HepG2 (cell line): Measurements from ENCODE around the gene SCAPER. TPM values are rescaled to one million over a fixed set of nuclear protein-coding genes. Genes with fewer than 3 reads are reported as not detected.

Experiments
- AKAP8 ChIP-seq: sonication (generic); formaldehyde crosslinking; IDR thresholded peaks from 2 replicates; pipeline ENCODE4 v1.5.1; 2020; ENCODE audit warnings: mild to moderate bottlenecking, missing genetic modification reagents
- CBX5 ChIP-seq: sonication (generic); formaldehyde crosslinking; IDR thresholded peaks from 2 replicates; pipeline ENCODE4 v1.4.0; 2020; ENCODE audit warnings: missing genetic modification reagents, borderline replicate concordance
- ETV5 ChIP-seq: IDR thresholded peaks from 2 replicates; pipeline ENCODE4 v1.6.1; 2018; ENCODE audit warnings: missing biosample characterization, missing genetic modification reagents, inconsistent platforms, borderline replicate concordance
- HDAC2 ChIP-seq: sonication (generic); formaldehyde crosslinking; IDR thresholded peaks from 2 replicates; pipeline ENCODE4 v1.4.0; 2020; ENCODE audit warnings: missing genetic modification reagents
- ISL2 ChIP-seq: sonication (generic); formaldehyde crosslinking; IDR thresholded peaks from 2 replicates; pipeline ENCODE4 v1.5.0; 2020; ENCODE audit warnings: missing genetic modification reagents
- KDM3A ChIP-seq: IDR thresholded peaks from 2 replicates; pipeline ENCODE4 v1.6.1; 2018; ENCODE audit warnings: low read depth, missing compliant biosample characterization
- KLF16 ChIP-seq, 2 experiments: sonication (generic) in 1 of 2; formaldehyde crosslinking in 1 of 2; IDR thresholded peaks; 2 replicates each; pipeline versions ENCODE4 v1.6.1 to v1.8.0; 2016 to 2023; ENCODE audit warnings: missing genetic modification reagents in 2 of 2, missing compliant biosample characterization in 1 of 2
- NR2F1 ChIP-seq, 2 experiments: fragments of 450-650 bp in 1 of 2; formaldehyde crosslinking in 1 of 2; IDR thresholded peaks; 2 replicates each; pipeline versions ENCODE4 v1.5.0 to v1.6.1; 2016 to 2020; ENCODE audit warnings: mild to moderate bottlenecking in 1 of 2, missing compliant biosample characterization in 1 of 2, missing genetic modification reagents in 1 of 2, moderate library complexity in 1 of 2
- NR3C1 ChIP-seq: sonication (generic); formaldehyde crosslinking; IDR thresholded peaks from 2 replicates; pipeline ENCODE4 v1.4.0; 2020; ENCODE audit warnings: missing genetic modification reagents
- NRL ChIP-seq: sonication (generic); formaldehyde crosslinking; IDR thresholded peaks from 2 replicates; pipeline ENCODE4 v1.5.0; 2020; ENCODE audit warnings: missing genetic modification reagents, mild to moderate bottlenecking, moderate library complexity, borderline replicate concordance
- SIN3B ChIP-seq: fragments of 150-350 bp; IDR thresholded peaks from 2 replicates; pipeline ENCODE4 v1.6.1; 2014; ENCODE audit warnings: low read length
- SRSF1 ChIP-seq: fragments of 200-400 bp; formaldehyde crosslinking; optimal IDR thresholded peaks from 2 replicates; pipeline ENCODE3; 2017; ENCODE audit warnings: mild to moderate bottlenecking, low read depth, low read length, moderate library complexity
- SRSF4 ChIP-seq: fragments of 200-400 bp; formaldehyde crosslinking; IDR thresholded peaks from one replicate; pipeline ENCODE4 v1.6.1; 2018; ENCODE audit warnings: mild to moderate bottlenecking, low read depth, low read length, moderate library complexity; ENCODE audit not compliant: poor library complexity, severe bottlenecking
- STAT5B ChIP-seq: sonication (generic); formaldehyde crosslinking; IDR thresholded peaks from 2 replicates; pipeline ENCODE4 v1.4.0; 2020; ENCODE audit warnings: missing genetic modification reagents
- TGIF2 ChIP-seq: IDR thresholded peaks from 2 replicates; pipeline ENCODE4 v1.6.1; 2016; ENCODE audit warnings: control low read depth, missing compliant biosample characterization
- ZFP91 ChIP-seq: sonication (generic); formaldehyde crosslinking; IDR thresholded peaks from 2 replicates; pipeline ENCODE4 v1.9.0; 2022; ENCODE audit warnings: missing genetic modification reagents, mild to moderate bottlenecking, borderline replicate concordance
- ZNF225 ChIP-seq: sonication (generic); formaldehyde crosslinking; IDR thresholded peaks from 2 replicates; pipeline ENCODE4 v1.4.0; 2020; ENCODE audit warnings: mild to moderate bottlenecking, missing genetic modification reagents
- ZNF367 ChIP-seq: sonication (generic); formaldehyde crosslinking; IDR thresholded peaks from 2 replicates; pipeline ENCODE4 v1.4.0; 2020; ENCODE audit warnings: missing genetic modification reagents, borderline replicate concordance
- ZNF607 ChIP-seq: sonication (generic); formaldehyde crosslinking; IDR thresholded peaks from 2 replicates; pipeline ENCODE4 v1.5.1; 2020; ENCODE audit warnings: missing genetic modification reagents, mild to moderate bottlenecking, borderline replicate concordance
- ZNF615 ChIP-seq: sonication (generic); formaldehyde crosslinking; IDR thresholded peaks from 2 replicates; pipeline ENCODE4 v1.5.0; 2020; ENCODE audit warnings: mild to moderate bottlenecking, missing genetic modification reagents, borderline replicate concordance
- ZNF737 ChIP-seq: sonication (generic); formaldehyde crosslinking; IDR thresholded peaks from 2 replicates; pipeline ENCODE4 v1.5.0; 2020; ENCODE audit warnings: missing genetic modification reagents, mild to moderate bottlenecking, borderline replicate concordance
- ZNF878 ChIP-seq: sonication (generic); formaldehyde crosslinking; IDR thresholded peaks from 2 replicates; pipeline ENCODE4 v1.8.1; 2023; ENCODE audit warnings: mild to moderate bottlenecking, missing genetic modification reagents, moderate library complexity
- ZSCAN12 ChIP-seq: sonication (generic); formaldehyde crosslinking; IDR thresholded peaks from 2 replicates; pipeline ENCODE4 v1.9.0; 2021; ENCODE audit warnings: mild to moderate bottlenecking, missing genetic modification reagents
- polyA plus RNA-seq, 8 experiments: library from polyadenylated mRNA; depleted of rRNA in 3 of 8; stranded (reverse) in 7 of 8; unstranded in 1 of 8; fragments of >200 nt; fragmentation: Illumina TruSeq in 4 of 8; extraction: Trizol in 4 of 8; gene quantifications; 2 replicates each; pipeline versions ENCODE4 v1.2.1 to v1.2.3, GENCODE V29; 2011 to 2016; ENCODE audit warnings: low read depth in 4 of 8, missing spikeins in 1 of 8, mixed read lengths in 1 of 8; ENCODE audit not compliant: insufficient read depth in 1 of 8
- total RNA-seq, 5 experiments: library from RNA; depleted of rRNA; stranded (reverse); fragments of >200 nt; fragmentation: Illumina TruSeq; extraction: Trizol; gene quantifications; 2 replicates each; pipeline ENCODE4 v1.2.3, GENCODE V29; 2016; ENCODE audit warnings: low read depth in 1 of 5
- TF ChIP-seq, protein P1 (sequence below): sonication (generic); formaldehyde crosslinking; IDR thresholded peaks from 2 replicates; pipeline ENCODE4 v1.4.0; 2020; ENCODE audit warnings: missing genetic modification reagents, borderline replicate concordance

The SCAPER gene
- total and polyA plus RNA-seq, 2 of the 13 experiments (the other 11 are each of a cell fraction or from before 2014, with no cell fraction given), result 4.3 to 10.5 TPM

DNA sequence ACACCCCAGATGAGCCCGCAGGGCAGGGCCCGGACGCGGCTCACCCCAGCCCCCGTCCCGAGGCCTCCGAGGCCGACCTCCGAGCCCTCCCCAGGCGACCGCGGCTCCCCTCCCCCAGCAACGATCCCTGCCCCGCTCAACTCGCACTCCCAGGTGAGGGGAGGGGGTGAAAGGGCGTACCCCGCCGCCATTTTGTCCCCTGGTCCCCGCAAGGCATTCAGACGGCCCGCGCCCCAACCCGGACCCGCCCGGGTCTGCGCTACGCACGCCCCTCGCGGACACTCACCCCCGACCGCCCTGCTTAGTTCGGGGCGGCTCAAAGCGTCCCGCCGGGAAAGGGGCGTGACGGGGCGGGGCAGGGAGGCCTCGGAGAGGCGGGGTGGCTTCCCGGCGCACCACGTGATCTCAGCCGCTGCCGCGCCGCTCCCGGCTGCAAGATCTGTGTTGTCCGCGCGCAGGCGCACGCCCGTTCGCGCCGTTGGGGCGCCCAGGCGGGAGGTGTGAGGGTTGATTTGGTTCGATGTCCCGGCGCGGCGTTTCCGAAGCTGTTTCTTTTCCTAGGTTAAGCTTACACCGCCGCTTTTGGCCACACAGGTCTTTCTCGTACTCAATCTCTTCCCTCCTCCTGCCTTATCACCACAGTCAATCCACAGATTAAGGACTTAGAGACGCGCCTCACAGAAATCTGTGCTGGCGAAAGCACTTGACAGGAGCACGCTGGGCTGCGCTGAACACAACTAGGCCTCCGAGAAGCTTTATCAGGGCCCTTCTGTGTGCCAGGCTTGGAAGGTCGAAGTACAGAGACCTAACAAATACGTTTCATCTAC, at the start of gene SCAPER (continued):
- TF ChIP-seq, protein P1, sequence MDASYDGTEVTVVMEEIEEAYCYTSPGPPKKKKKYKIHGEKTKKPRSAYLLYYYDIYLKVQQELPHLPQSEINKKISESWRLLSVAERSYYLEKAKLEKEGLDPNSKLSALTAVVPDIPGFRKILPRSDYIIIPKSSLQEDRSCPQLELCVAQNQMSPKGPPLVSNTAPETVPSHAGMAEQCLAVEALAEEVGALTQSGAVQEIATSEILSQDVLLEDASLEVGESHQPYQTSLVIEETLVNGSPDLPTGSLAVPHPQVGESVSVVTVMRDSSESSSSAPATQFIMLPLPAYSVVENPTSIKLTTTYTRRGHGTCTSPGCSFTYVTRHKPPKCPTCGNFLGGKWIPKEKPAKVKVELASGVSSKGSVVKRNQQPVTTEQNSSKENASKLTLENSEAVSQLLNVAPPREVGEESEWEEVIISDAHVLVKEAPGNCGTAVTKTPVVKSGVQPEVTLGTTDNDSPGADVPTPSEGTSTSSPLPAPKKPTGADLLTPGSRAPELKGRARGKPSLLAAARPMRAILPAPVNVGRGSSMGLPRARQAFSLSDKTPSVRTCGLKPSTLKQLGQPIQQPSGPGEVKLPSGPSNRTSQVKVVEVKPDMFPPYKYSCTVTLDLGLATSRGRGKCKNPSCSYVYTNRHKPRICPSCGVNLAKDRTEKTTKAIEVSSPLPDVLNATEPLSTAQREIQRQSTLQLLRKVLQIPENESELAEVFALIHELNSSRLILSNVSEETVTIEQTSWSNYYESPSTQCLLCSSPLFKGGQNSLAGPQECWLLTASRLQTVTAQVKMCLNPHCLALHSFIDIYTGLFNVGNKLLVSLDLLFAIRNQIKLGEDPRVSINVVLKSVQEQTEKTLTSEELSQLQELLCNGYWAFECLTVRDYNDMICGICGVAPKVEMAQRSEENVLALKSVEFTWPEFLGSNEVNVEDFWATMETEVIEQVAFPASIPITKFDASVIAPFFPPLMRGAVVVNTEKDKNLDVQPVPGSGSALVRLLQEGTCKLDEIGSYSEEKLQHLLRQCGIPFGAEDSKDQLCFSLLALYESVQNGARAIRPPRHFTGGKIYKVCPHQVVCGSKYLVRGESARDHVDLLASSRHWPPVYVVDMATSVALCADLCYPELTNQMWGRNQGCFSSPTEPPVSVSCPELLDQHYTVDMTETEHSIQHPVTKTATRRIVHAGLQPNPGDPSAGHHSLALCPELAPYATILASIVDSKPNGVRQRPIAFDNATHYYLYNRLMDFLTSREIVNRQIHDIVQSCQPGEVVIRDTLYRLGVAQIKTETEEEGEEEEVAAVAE (CRISPR knock-in tag), result peak; percentile 34; the same call in 1 of the 2 replicates
- TF ChIP-seq ZFP91 (CRISPR knock-in tag) (peak; percentile 76; the same call in 1 of the 2 replicates), ZNF737 (CRISPR knock-in tag) (peak; percentile 92; the same call in 1 of the 2 replicates), ZNF607 (CRISPR knock-in tag) (peak; percentile 98), SRSF4 (no peak), TGIF2 (CRISPR knock-in tag) (peak; percentile 23; the same call in 1 of the 2 replicates), ISL2 (CRISPR knock-in tag) (peak; percentile 37; the same call in 1 of the 2 replicates), STAT5B (CRISPR knock-in tag) (no peak), ZNF878 (peak; percentile 97), ETV5 (CRISPR knock-in tag) (peak; percentile 31; the same call in 1 of the 2 replicates), NR3C1 (no peak), SRSF1 (no peak), KDM3A (peak; percentile 82; the same call in 1 of the 2 replicates), NRL (CRISPR knock-in tag) (peak; percentile 85; the same call in 1 of the 2 replicates), NR2F1 (CRISPR knock-in tag; IDR thresholded peaks at IDR 0.05) (no peak), ZSCAN12 (peak; percentile 84; the same call in 1 of the 2 replicates), ZNF615 (CRISPR knock-in tag) (peak; percentile 80; the same call in 1 of the 2 replicates), CBX5 (CRISPR knock-in tag) (peak; percentile 56; the same call in 1 of the 2 replicates), KLF16 (CRISPR knock-in tag; IDR thresholded peaks at IDR 0.05) (peak in 1 of 2 experiments; percentile 83; a peak in 2 of 4 replicates), HDAC2 (CRISPR knock-in tag) (peak; percentile 44), ZNF225 (peak; percentile 77; the same call in 1 of the 2 replicates), AKAP8 (CRISPR knock-in tag) (peak; percentile 36; the same call in 1 of the 2 replicates), ZNF367 (CRISPR knock-in tag) (peak; percentile 92; the same call in 1 of the 2 replicates), SIN3B (no peak)
